Large intestine (tissue), 3 donors: Measurements from ENCODE around the gene PXN. TPM values are rescaled to one million over a fixed set of nuclear protein-coding genes. Genes with fewer than 3 reads are reported as not detected.
"Not testable (repeated sequence)": the region's sequence is repeated elsewhere in the genome, so short reads cannot be mapped to it uniquely, and the experiment has no call there.

Source experiments
- DNase-seq, 2 donors: peaks; one replicate each; pipeline versions ENCODE4 v3.0.0 to v3.0.0-alpha.2; 2013
- H3K27ac ChIP-seq: one replicate; pipeline ENCODE4 v1.5.1; 2013; ENCODE audit warnings: low read length
- H3K27me3 ChIP-seq: 2 replicates; pipeline ENCODE4 v1.6.1; 2013; ENCODE audit warnings: low read length; ENCODE audit not compliant: control insufficient read depth, insufficient read depth
- H3K36me3 ChIP-seq: 2 replicates; pipeline ENCODE4 v1.6.1; 2013; ENCODE audit warnings: low read length; ENCODE audit not compliant: control insufficient read depth, insufficient read depth
- H3K4me1 ChIP-seq: one replicate; pipeline ENCODE4 v1.6.1; 2013; ENCODE audit warnings: low read length; ENCODE audit not compliant: control insufficient read depth, insufficient read depth
- H3K4me3 ChIP-seq: one replicate; pipeline ENCODE4 v1.5.1; 2013; ENCODE audit warnings: low read length
- H3K9me3 ChIP-seq: one replicate; pipeline ENCODE4 v1.6.1; 2013; ENCODE audit warnings: mild to moderate bottlenecking, low read depth, low read length, moderate library complexity; ENCODE audit not compliant: control insufficient read depth
- WGBS: methylation state at CpG from one replicate; pipeline ENCODE4 v1.1.5; 2013; ENCODE audit warnings: low lambda C conversion rate; ENCODE audit not compliant: insufficient coverage; 5-methylcytosine and 5-hydroxymethylcytosine counted together
- polyA plus RNA-seq: library from polyadenylated mRNA; unstranded; fragments of 120-200 nt; gene quantifications from one replicate; pipeline ENCODE4 v1.2.1, GENCODE V29; 2013

PXN gene
- polyA plus RNA-seq, 1 donor: 118 TPM

- DNase-seq, H3K27me3 ChIP-seq, H3K27ac ChIP-seq, H3K9me3 ChIP-seq, H3K4me1 ChIP-seq, H3K4me3 ChIP-seq: not testable (repeated sequence)
- H3K36me3 ChIP-seq: peaks cover 28% of the 10 kb centered on the region
- no CpG with 5 or more reads among the region's 5 CpGs for WGBS
Measured at GRCh38 chr12:120206781-120207180, 58.7 kb downstream of the PXN start.

GRCh38 chr12:120206228-120206627 is 59.3 kb downstream of the PXN start:
- Histone ChIP-seq H3K9me3 (no peaks in the 10 kb centered on the region), H3K4me1 (no peaks in the 10 kb centered on the region), H3K4me3 (no peak overlapping the region), H3K27me3 (no peaks in the 10 kb centered on the region), H3K27ac (no peak overlapping the region), H3K36me3 (peaks cover 23% of the 10 kb centered on the region)
- DNase-seq: no peak
- WGBS: no CpG with 5 or more reads among the region's 10 CpGs

- Histone ChIP-seq H3K4me1 (peaks cover 7% of the 10 kb centered on the region), H3K4me3 (no peak overlapping the region), H3K36me3 (peaks cover 17% of the 10 kb centered on the region), H3K27me3 (no peaks in the 10 kb centered on the region), H3K27ac (no peak overlapping the region), H3K9me3 (no peaks in the 10 kb centered on the region)
- WGBS: no CpG with 5 or more reads among the region's 7 CpGs
- no peak for DNase-seq
Measured at GRCh38 chr12:120204171-120204570, 61.4 kb downstream of the PXN start.

GRCh38 chr12:120200364-120200800 is 65.1 kb downstream of the PXN start:
- H3K4me1 ChIP-seq: peaks cover 13% of the 10 kb centered on the region
- no peaks in the 10 kb centered on the region for H3K9me3 ChIP-seq
- peak overlapping the region; percentile 92 for H3K4me3 ChIP-seq
- H3K27me3 ChIP-seq: no peaks in the 10 kb centered on the region
- peaks cover 40% of the 10 kb centered on the region for H3K36me3 ChIP-seq
- H3K27ac ChIP-seq: peak overlapping the region; percentile 50
- DNase-seq: no peak
- no CpG with 5 or more reads among the region's 16 CpGs for WGBS

- H3K4me1 ChIP-seq: peaks cover 19% of the 10 kb centered on the region
- 0% methylated on average over 5 of the region's 12 CpGs for WGBS
- DNase-seq: no peak
- H3K9me3 ChIP-seq: no peaks in the 10 kb centered on the region
- H3K36me3 ChIP-seq: peaks cover 40% of the 10 kb centered on the region
- H3K27ac ChIP-seq: peak overlapping the region; percentile 50
- no peaks in the 10 kb centered on the region for H3K27me3 ChIP-seq
- H3K4me3 ChIP-seq: peak overlapping the region; percentile 92
Measured at GRCh38 chr12:120199595-120200306, 65.8 kb downstream of the PXN start.

GRCh38 chr12:120199025-120199424 is 66.5 kb downstream of the PXN start:
- WGBS: no CpG with 5 or more reads among the region's 7 CpGs
- Histone ChIP-seq H3K27ac (no peak overlapping the region), H3K4me3 (peak overlapping the region; percentile 92), H3K27me3 (no peaks in the 10 kb centered on the region), H3K4me1 (peaks cover 19% of the 10 kb centered on the region), H3K36me3 (peaks cover 40% of the 10 kb centered on the region), H3K9me3 (no peaks in the 10 kb centered on the region)
- no peak for DNase-seq

- no peaks in the 10 kb centered on the region for H3K9me3 ChIP-seq
- H3K4me3 ChIP-seq: no peak overlapping the region
- H3K4me1 ChIP-seq: peaks cover 19% of the 10 kb centered on the region
- H3K36me3 ChIP-seq: peaks cover 40% of the 10 kb centered on the region
- 88% methylated on average over 2 of the region's 4 CpGs for WGBS
- no peak overlapping the region for H3K27ac ChIP-seq
- no peak for DNase-seq
- H3K27me3 ChIP-seq: no peaks in the 10 kb centered on the region
Measured at GRCh38 chr12:120197542-120197887, 68.0 kb downstream of the PXN start.

- Histone ChIP-seq H3K36me3 (peaks cover 40% of the 10 kb centered on the region), H3K4me1 (peaks cover 19% of the 10 kb centered on the region)
- not testable (repeated sequence) for DNase-seq, H3K27ac ChIP-seq, H3K27me3 ChIP-seq, H3K9me3 ChIP-seq, H3K4me3 ChIP-seq
- WGBS: no CpG with 5 or more reads among the region's 7 CpGs
Measured at GRCh38 chr12:120196817-120197541, 68.6 kb downstream of the PXN start.

- H3K4me1 ChIP-seq: peaks cover 19% of the 10 kb centered on the region
- no peak overlapping the region for H3K4me3 ChIP-seq
- no peak overlapping the region for H3K27ac ChIP-seq
- no peaks in the 10 kb centered on the region for H3K27me3 ChIP-seq
- no CpG with 5 or more reads among the region's 1 CpG for WGBS
- H3K9me3 ChIP-seq: no peaks in the 10 kb centered on the region
- no peak for DNase-seq
- peaks cover 40% of the 10 kb centered on the region for H3K36me3 ChIP-seq
Measured at GRCh38 chr12:120196363-120196762, 69.2 kb downstream of the PXN start.

- peak within 1 kb of the TSS; percentile 80 for H3K27ac ChIP-seq
- peaks cover 16% of the 10 kb centered on the region for H3K4me1 ChIP-seq
- H3K9me3 ChIP-seq: no peaks in the 10 kb centered on the region
- H3K4me3 ChIP-seq: peak within 1 kb of the TSS; percentile 80
- no peaks in the 10 kb centered on the region for H3K27me3 ChIP-seq
- DNase-seq: peak; percentile 75 to 86
- 0% methylated on average over 1 of the region's 62 CpGs for WGBS
- peaks cover 45% of the 10 kb centered on the region for H3K36me3 ChIP-seq
Measured at GRCh38 chr12:120194534-120195395, 70.8 kb downstream of the PXN start, which contains the start of gene GCN1. TSS of gene GCN1 (minus strand) at chr12:120194715. CDS start at chr12:120194697, 18 bp downstream.
